COLO829 (cell line): ENCODE measurements around the gene AFF2.

Experiments used
- DNase-seq: peaks from one replicate; pipeline ENCODE4 v3.0.0; 2012; ENCODE audit warnings: low spot score

Gene AFF2

DNA sequence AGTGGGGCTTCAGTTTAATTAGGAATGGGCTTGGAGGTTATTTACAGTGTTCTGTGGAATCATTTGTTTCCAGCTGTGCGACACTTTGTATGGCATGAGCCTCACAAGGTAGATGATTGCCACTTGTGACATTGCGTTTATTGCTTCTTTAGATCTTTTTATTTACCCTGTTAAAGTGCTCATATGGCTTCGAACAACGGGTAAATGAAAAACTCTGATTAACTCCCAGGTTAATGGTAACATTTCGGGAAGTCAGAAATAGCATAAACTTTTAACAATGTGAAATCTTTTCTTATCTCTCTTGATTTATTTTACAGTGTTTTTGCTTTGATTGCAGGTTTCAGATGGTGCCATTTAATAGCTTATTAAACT lies 510.4 kb downstream of the AFF2 start:
- DNase-seq: no peak

DNA sequence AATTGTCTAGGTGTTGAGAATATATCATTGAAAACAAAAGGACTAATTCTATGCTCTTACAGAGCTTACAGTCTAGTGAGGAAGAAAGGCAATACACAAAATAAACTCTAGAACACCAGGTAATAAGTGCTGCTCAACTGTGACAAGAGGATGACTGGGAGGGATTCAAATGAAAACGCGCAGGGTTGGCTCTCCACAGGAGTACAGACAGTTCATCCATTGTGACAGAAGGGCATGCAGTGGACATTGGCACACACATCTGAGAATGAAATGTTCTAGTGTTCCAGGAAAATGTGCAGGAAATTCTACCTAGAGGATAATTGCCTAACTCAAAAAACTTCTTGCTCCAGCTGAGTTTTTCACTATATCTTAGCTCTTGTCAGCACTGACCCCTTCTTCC lies 512.7 kb downstream of the AFF2 start:
- DNase-seq: no peak

DNA sequence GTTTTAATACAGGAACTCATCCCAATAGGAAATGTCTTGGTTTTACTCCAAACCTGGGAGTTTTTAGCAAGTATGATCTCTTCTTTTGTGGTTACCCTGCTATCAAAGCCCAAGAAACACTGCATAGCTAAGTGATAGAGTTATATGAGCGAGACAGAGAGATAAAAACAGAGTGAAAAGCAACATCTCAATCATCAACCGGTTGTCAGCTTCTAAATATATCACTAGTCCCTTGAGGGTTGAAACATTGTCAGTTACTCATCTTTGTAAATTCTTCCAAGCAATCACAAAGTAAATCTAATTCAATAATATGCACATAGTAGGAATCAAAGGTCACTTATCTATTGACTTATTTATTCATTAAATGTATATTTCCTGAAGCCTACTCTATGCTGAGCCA lies 520.7 kb downstream of the AFF2 start:
- no peak for DNase-seq

DNA sequence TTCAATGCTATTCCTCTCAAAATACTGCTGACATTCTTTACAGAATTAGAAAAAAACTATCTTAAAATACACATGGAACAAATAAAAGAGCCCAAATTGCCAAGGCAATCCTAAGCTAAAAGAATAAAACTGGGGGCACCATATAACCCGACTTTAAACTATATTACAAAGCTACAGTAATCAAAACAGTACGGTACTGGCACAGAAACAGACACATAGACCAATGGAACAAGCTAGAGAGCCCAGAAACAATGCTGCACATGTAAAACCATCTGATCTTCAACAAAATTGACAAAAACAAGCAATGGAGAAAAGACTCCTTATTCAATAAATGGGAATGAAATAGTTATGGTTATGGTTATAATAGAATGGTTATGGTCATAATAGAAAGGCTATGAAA lies 522.1 kb downstream of the AFF2 start:
- DNase-seq: no peak

DNA sequence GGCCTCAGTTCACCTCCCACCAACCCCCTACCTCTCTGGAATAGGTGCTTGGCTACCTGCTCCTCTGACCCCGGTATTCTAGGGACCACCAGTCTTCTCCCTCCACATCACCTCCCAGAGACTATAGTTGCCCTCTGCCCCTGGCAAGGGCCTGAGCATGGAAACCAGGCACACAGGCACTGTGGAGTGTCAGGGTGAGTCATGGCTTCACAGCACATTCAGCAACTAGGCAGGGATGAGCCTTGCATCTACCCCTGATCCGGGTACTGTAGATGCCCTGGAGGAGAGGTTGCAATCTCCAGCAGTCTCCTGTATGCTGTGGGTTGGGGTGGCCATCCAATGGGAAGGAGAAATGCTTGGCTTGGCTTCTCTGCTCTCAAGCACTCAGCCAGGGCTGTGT lies 532.0 kb downstream of the AFF2 start:
- no peak for DNase-seq

DNA sequence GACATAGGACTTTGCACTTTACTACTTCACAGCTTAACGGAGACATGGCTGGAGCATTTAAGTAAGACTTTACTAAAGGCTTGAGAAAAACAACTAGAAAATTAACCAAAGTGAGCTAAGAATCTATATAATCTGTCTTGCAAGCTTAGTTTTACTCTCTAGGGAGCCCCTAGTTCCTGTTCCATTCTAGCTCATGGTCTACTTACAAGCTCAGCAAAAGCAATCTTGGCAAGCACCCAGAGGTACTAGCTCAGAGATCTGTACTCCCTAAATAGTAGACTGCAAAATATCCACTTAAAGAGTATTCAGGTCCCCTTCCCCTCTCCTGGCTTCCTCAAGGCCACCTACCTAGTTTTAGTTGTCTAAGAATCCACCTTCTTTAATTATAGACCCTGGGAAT lies 535.7 kb downstream of the AFF2 start:
- DNase-seq: no peak

DNA sequence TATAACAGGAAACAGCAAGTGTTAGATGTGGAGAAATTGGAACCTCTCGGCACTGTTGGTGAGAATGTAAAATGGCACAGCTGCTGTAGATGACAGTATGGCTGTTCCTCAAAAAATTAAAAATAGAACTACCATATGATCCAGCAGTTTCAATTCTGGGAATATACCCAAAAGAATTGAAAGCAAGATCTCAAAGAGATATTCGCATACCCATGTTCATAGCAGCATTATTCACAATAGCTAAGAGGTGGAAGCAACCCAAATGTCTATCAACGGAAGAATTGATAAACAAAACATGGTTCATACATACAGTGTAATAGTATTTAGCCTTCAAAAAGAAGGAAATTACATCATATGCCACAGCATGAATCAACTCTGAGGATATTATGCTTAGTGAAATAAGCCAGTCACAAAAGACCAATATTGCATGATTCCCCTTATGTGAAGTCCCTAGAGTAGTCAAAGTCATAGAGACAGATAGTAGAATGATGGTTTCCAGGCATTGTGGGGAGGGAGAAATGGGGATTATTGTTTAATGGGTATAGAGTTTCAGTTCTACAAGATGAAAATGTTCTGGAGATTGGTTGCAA lies 537.0 kb downstream of the AFF2 start:
- no peak for DNase-seq

DNA sequence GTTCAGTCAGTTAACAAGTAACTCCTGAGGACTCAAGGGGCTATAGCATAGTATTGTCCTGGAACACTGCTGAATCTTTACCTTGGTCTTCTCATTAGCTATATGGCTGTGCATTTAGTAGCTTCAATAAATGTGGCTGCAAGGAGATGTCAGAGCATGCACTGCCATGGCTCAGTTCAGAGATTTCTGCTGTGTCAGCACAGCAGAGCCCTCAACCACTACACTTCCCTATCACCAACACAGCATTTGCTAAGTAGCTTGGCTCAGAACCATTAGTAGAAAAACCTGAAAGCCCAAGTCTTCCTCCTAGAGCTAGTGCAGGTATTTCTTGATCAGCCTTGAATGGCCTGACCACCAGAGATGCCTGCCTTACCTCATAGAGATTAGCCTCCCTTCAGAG lies 538.6 kb downstream of the AFF2 start:
- DNase-seq: no peak

DNA sequence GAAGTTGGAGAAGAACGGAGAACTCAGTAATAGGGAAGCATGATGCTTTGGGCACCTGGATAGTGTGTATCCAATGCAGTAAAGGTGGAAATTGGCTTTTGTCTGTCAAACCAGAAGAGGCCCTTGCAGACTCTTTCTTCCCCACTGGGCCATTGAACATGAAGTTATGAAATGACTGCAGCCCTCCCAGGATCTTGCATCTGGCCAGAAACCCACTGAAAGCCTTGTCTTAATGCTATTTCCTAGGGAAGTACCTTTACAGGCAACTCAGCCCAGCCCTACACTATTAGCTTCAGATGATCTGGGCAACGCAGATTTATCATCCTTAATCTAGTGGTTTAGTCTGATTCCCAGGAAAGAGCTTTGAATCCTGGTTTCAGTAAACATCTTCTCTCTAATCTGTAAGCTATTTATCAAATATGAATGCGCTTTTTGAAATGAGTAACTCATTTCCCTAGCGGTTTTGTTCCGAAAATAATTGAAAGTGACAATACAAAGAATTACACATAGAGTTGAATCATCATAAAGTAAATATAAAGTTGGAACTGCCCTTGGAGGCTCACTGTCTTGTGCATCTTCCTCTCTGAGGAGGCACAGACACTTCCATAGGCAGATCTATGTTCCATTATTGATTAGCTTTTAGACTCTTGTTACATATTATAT lies 540.6 kb downstream of the AFF2 start:
- DNase-seq: no peak

DNA sequence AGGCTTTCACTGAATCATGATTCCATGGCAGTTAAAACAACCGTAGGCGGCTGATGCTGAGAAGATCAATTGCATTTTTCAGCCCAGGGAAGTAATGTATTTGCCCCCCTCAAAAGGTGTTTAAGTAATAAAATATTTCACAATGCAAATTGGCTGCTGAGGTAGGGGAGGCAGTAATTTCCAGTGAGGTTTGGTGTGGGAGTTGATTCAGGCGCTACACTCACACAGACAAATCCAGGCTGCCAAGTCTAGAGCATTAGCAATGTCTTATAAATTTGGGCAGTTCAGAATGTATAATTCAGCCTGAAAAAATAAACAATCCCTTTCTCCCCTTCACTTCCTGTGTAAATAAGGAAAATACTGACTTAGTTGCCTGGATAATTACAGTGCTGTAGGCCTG lies 543.0 kb downstream of the AFF2 start:
- DNase-seq: no peak

DNA sequence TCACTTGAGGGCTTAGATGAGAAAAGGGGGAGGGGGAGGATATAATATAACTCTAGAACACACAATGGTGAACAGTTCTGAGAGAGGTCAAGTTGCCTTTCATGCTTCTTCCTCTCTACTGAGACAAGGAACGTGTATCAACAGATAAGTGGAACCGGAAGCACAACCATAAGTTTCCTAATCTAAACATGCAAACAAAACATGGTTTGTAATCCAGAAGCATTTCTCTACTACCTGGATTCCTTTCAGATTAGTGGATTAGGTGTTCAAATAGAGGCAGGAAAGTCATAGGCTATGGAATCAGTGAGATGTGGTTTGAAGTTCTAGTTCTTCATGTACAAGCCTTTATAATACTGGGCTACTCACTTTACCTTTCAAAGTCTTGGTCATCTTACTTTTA lies 544.1 kb downstream of the AFF2 start:
- DNase-seq: no peak

DNA sequence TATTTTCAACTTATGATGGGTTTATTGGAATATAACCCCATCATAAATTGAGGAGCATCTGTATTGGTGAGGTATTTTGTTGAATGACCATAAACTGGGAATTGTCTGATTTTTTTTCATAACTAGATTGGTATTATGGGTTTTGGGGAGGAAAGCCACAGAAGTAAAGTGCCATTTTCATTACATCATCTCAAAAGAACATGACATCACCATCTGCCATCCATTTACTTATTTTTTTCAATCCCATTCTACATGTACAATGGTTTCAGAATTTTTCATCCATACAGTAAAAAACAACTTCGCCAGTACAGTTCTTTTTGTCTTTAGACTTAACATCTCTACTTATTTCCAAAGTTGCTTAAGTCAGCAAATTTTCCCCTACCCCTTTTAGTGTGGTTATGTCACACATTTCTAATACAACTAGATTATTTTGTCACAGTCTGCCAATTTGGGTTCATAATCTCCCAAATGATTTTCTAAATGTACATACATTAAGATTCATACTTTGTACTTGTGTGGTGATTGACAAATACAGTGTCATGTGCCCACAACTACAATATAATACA lies 545.3 kb downstream of the AFF2 start:
- DNase-seq: no peak
